ENCODE data around the gene TM4SF4. TPM values are rescaled to one million over a fixed set of nuclear protein-coding genes. Genes with fewer than 3 reads are reported as not detected.

TM4SF4 gene
- total RNA-seq, 1 experiment from 2014 or later, result not detected

DNA sequence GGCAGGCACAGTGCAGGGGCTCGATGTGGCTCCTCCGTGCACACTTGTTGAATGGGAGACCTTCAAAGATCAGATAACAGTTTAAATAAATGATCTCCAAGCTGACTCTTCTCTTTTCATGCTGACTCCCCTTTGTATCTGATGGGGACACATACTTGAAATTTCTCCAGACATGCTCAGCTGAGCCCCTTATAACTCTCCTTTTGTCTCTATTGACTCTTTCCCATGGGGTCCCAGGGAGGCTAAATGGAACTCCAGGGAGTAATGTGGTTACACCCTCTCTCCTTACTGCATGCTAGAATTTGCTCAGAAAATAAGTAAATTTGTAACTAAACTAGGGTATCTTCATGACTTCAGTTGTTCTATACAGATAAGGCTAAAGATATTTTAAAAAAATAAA is 48.2 kb upstream of the TM4SF4 start:
- H3K9me3 Mint-ChIP-seq, result no peaks in the 10 kb centered on the region; a peak in 1 of 5 replicates
- no peaks in the 10 kb centered on the region for H3K36me3 Mint-ChIP-seq (ENCODE audit: insufficient read depth in 1 of 3, low read depth in 3 of 3)
- no CpG with 5 or more reads among the region's 2 CpGs for WGBS (ENCODE audit: extremely low coverage, insufficient read length, low lambda C conversion rate)
- no peak overlapping the region for H2BK20ac ChIP-seq (ENCODE audit: low read depth, low read length, poor library complexity, severe bottlenecking)
- no peaks in the 10 kb centered on the region for H3K79me1 ChIP-seq (ENCODE audit: insufficient read depth, low read depth, low read length, poor library complexity, severe bottlenecking)
- no peaks in the 10 kb centered on the region for H3K79me2 ChIP-seq (ENCODE audit: insufficient read depth, low read length)
- H4K8ac ChIP-seq (replicated peaks; ENCODE audit: insufficient read length, low read depth, low read length), result no peak overlapping the region
- H3K27me3 ChIP-seq (ENCODE audit: insufficient read depth, low read length), result no peaks in the 10 kb centered on the region
- H3K56ac ChIP-seq (ENCODE audit: insufficient read length, low read depth, low read length), result no peak overlapping the region
- no peaks in the 10 kb centered on the region for H3K27me3 Mint-ChIP-seq (ENCODE audit: low read depth)
- no peaks in the 10 kb centered on the region for H3K4me1 ChIP-seq (ENCODE audit: insufficient read depth, low read length)
- H2BK12ac ChIP-seq (ENCODE audit: insufficient read length, low read depth, low read length), result no peak overlapping the region
- H3K27ac Mint-ChIP-seq, result peak overlapping the region in 1 of 3 experiments; percentile 40; a peak in 1 of 7 replicates
- H2AFZ ChIP-seq (ENCODE audit: low read length), result no peak overlapping the region
- no peak overlapping the region for H3T11ph ChIP-seq (ENCODE audit: low read length)
- no peak overlapping the region for H4K91ac ChIP-seq (ENCODE audit: insufficient read length, low read depth, low read length)
- H4K20me1 ChIP-seq (ENCODE audit: control insufficient read depth, insufficient read depth, insufficient read length), result no peaks in the 10 kb centered on the region
- H3K23me2 ChIP-seq (ENCODE audit: insufficient read length, low read depth, low read length, poor library complexity, severe bottlenecking), result no peaks in the 10 kb centered on the region
- no peak overlapping the region for H2BK5ac ChIP-seq (ENCODE audit: insufficient read length, low read length)
- H3K4me1 Mint-ChIP-seq, result peaks cover 6 to 9% of the 10 kb centered on the region in 2 experiments; a peak in 3 of 4 replicates
- no peak overlapping the region for H2AK5ac ChIP-seq (ENCODE audit: insufficient read length, low read length)
- TF ChIP-seq, protein P1, sequence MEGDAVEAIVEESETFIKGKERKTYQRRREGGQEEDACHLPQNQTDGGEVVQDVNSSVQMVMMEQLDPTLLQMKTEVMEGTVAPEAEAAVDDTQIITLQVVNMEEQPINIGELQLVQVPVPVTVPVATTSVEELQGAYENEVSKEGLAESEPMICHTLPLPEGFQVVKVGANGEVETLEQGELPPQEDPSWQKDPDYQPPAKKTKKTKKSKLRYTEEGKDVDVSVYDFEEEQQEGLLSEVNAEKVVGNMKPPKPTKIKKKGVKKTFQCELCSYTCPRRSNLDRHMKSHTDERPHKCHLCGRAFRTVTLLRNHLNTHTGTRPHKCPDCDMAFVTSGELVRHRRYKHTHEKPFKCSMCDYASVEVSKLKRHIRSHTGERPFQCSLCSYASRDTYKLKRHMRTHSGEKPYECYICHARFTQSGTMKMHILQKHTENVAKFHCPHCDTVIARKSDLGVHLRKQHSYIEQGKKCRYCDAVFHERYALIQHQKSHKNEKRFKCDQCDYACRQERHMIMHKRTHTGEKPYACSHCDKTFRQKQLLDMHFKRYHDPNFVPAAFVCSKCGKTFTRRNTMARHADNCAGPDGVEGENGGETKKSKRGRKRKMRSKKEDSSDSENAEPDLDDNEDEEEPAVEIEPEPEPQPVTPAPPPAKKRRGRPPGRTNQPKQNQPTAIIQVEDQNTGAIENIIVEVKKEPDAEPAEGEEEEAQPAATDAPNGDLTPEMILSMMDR (conservative IDR thresholded peaks at IDR 0.05), result no peak
- no peak for DNase-seq
- H3K9ac ChIP-seq (ENCODE audit: extremely low read depth, insufficient read length, low read length), result no peak overlapping the region
- H3K4ac ChIP-seq (ENCODE audit: low read depth, low read length), result no peak overlapping the region
- H2BK120ac ChIP-seq (ENCODE audit: low read depth, low read length, poor library complexity, severe bottlenecking), result no peak overlapping the region
- no peak overlapping the region for H3K14ac ChIP-seq (ENCODE audit: insufficient read depth, low read length)
- H3K4me2 ChIP-seq (ENCODE audit: insufficient read depth, insufficient read length, low read length), result no peak overlapping the region
- H2BK15ac ChIP-seq (ENCODE audit: low read depth, low read length), result no peak overlapping the region
- no peak overlapping the region for H3K18ac ChIP-seq (ENCODE audit: insufficient read length, low read depth, low read length)
- no peak overlapping the region for H3K27ac ChIP-seq (ENCODE audit: insufficient read length, low read depth, low read length)
- H4K5ac ChIP-seq (ENCODE audit: insufficient read length, low read depth, low read length), result no peak overlapping the region
- H3K9me3 ChIP-seq (ENCODE audit: control insufficient read depth, low read depth, low read length), result no peaks in the 10 kb centered on the region
- H3K23ac ChIP-seq (ENCODE audit: insufficient read length, low read depth, low read length), result no peak overlapping the region
- H3K4me3 Mint-ChIP-seq, result no peak overlapping the region
